Kidney (tissue), 14 donors: ENCODE data around the gene BNC2. TPM values are rescaled to one million over a fixed set of nuclear protein-coding genes. Genes with fewer than 3 reads are reported as not detected.

ENCODE experiments used
- DNase-seq, 5 donors: peaks; one replicate each; pipeline ENCODE4 v3.0.0-alpha.2; 2013 to 2020
- FAIRE-seq: peaks from 2 replicates; lab custom pipeline; 2012; peaks lifted over from hg19 to GRCh38; lab: Jason Lieb, UNC
- H3K27ac ChIP-seq, 2 donors: one replicate each; pipeline ENCODE4 v1.7.0; 2013; ENCODE audit warnings: low read depth in 2 of 2, low read length in 2 of 2, inconsistent platforms in 1 of 2
- H3K27me3 ChIP-seq: one replicate; pipeline ENCODE4 v1.7.1; 2013; ENCODE audit warnings: low read length, inconsistent platforms; ENCODE audit not compliant: control insufficient read depth, insufficient read depth
- H3K36me3 ChIP-seq, 3 donors: one replicate each; pipeline versions ENCODE4 v1.7.0 to v1.7.1; 2013; ENCODE audit warnings: low read length in 3 of 3, control low read depth in 1 of 3, inconsistent platforms in 1 of 3; ENCODE audit not compliant: insufficient read depth in 3 of 3, control insufficient read depth in 2 of 3
- H3K4me1 ChIP-seq, 3 donors: one replicate each; pipeline versions ENCODE4 v1.7.0 to v1.7.1; 2013; ENCODE audit warnings: low read length in 3 of 3, inconsistent platforms in 1 of 3, low read depth in 1 of 3; ENCODE audit not compliant: control insufficient read depth in 2 of 3, insufficient read depth in 2 of 3
- H3K4me3 ChIP-seq, 3 donors: one replicate each; pipeline versions ENCODE4 v1.7.0 to v1.8.1; 2013; ENCODE audit warnings: low read length in 3 of 3, control low read depth in 1 of 3, inconsistent platforms in 1 of 3
- H3K9ac ChIP-seq, 3 donors: one replicate each; pipeline versions ENCODE4 v1.7.0 to v1.7.1; 2013; ENCODE audit warnings: low read length in 3 of 3, control low read depth in 1 of 3, inconsistent platforms in 1 of 3
- H3K9me3 ChIP-seq, 3 donors: one replicate each; pipeline versions ENCODE4 v1.7.0 to v1.7.1; 2013; ENCODE audit warnings: low read length in 3 of 3, control low read depth in 1 of 3, inconsistent platforms in 1 of 3; ENCODE audit not compliant: control insufficient read depth in 2 of 3, insufficient read depth in 1 of 3
- CTCF ChIP-seq: IDR thresholded peaks from 3 replicates; pipeline ENCODE4 v1.5.1; 2012; ENCODE audit warnings: mild to moderate bottlenecking, moderate library complexity, borderline replicate concordance; ENCODE audit not compliant: insufficient read depth; ENCODE audit errors: extremely low read depth
- intact Hi-C: fragments of 100-400 bp; cut with DNase I; formaldehyde crosslinking; loops from one replicate; pipeline ENCODE4 v1.11.1; 2022
- polyA plus RNA-seq: library from polyadenylated mRNA; stranded (reverse); fragments of 350-450 nt; fragmentation: Illumina TruSeq; extraction: RNeasy Lipid Tissue Mini Kit (QIAGEN cat#74804); gene quantifications from one replicate; pipeline ENCODE4 v1.2.3, GENCODE V29; 2014; ENCODE audit warnings: low read depth, low replicate concordance; ENCODE audit not compliant: insufficient read depth
- total RNA-seq: library from RNA; stranded (reverse); fragmentation: NEBNext Ultra II Directional; extraction: Animal tissue kit (Norgen Biotek cat#: 25700); gene quantifications from one replicate; pipeline ENCODE4 v1.2.1, GENCODE V29; 2021
- donor health status: control.
- donor health status: control.
- donor health status: control.
- donor health status: control.
- donor health status: control.
- donor health status: DM: yes; HTN: yes; CAD: no.
- donor health status: Normal renal cell carcinoma (clear cell type).

Gene BNC2
- total and polyA plus RNA-seq, 2 donors from 2014 or later, result 5.4 to 37.9 TPM

GRCh38 chr9:16450578-16450977 is 419.9 kb downstream of the BNC2 start:
- FAIRE-seq, result no peak
- DNase-seq, result no peak
- intact Hi-C loops, result no loop called here
- Histone ChIP-seq H3K27ac (no peak overlapping the region), H3K9me3 (no peaks in the 10 kb centered on the region), H3K4me3 (no peak overlapping the region), H3K9ac (no peak overlapping the region), H3K27me3 (no peaks in the 10 kb centered on the region), H3K36me3 (no peaks in the 10 kb centered on the region), H3K4me1 (no peaks in the 10 kb centered on the region)
- TF ChIP-seq CTCF, result no peak

GRCh38 chr9:16450043-16450442 is 420.4 kb downstream of the BNC2 start:
- intact Hi-C loops, result no loop called here
- no peak for TF ChIP-seq CTCF
- Histone ChIP-seq H3K9me3 (no peaks in the 10 kb centered on the region), H3K4me1 (no peaks in the 10 kb centered on the region), H3K27me3 (no peaks in the 10 kb centered on the region), H3K9ac (no peak overlapping the region), H3K4me3 (no peak overlapping the region), H3K36me3 (no peaks in the 10 kb centered on the region), H3K27ac (no peak overlapping the region)
- FAIRE-seq, result no peak
- no peak for DNase-seq

- H3K4me3 ChIP-seq, result no peak overlapping the region
- H3K9me3 ChIP-seq, result no peaks in the 10 kb centered on the region
- no peak for FAIRE-seq
- no peak overlapping the region for H3K27ac ChIP-seq
- no peaks in the 10 kb centered on the region for H3K27me3 ChIP-seq
- intact Hi-C loops, result no loop called here
- H3K4me1 ChIP-seq, result no peaks in the 10 kb centered on the region
- no peak for TF ChIP-seq CTCF
- no peak overlapping the region for H3K9ac ChIP-seq
- DNase-seq, result no peak
- no peaks in the 10 kb centered on the region for H3K36me3 ChIP-seq
Measured at GRCh38 chr9:16449076-16449730, 421.3 kb downstream of the BNC2 start.

- no peak for DNase-seq
- intact Hi-C loops, result no loop called here
Measured at GRCh38 chr9:16447946-16448345, 422.5 kb downstream of the BNC2 start.

More at GRCh38 chr9:16447946-16448345, 422.5 kb downstream of the BNC2 start:
- H3K9me3 ChIP-seq, result no peaks in the 10 kb centered on the region
- TF ChIP-seq CTCF, result no peak
- H3K4me1 ChIP-seq, result no peaks in the 10 kb centered on the region
- H3K4me3 ChIP-seq, result no peak overlapping the region
- H3K27ac ChIP-seq, result no peak overlapping the region
- H3K36me3 ChIP-seq, result no peaks in the 10 kb centered on the region
- no peaks in the 10 kb centered on the region for H3K27me3 ChIP-seq
- FAIRE-seq, result no peak
- no peak overlapping the region for H3K9ac ChIP-seq
